Measurements from ENCODE around the gene PTGER1. TPM values are rescaled to one million over a fixed set of nuclear protein-coding genes. Genes with fewer than 3 reads are reported as not detected.
A peak's percentile ranks its signal among the peaks of the same experiment; 100 is the strongest.

The PTGER1 gene
- total RNA-seq, 1 experiment from 2014 or later = 0.63 TPM

- no CpG with 5 or more reads among the region's 28 CpGs for WGBS (ENCODE audit: extremely low coverage, insufficient read length, low lambda C conversion rate)
- peaks cover 14 to 29% (median 22%) of the 10 kb centered on the region in 3 experiments for H3K36me3 Mint-ChIP-seq (ENCODE audit: insufficient read depth in 1 of 3, low read depth in 3 of 3)
Observed at GRCh38 chr19:14495672-14496028, 20.5 kb upstream of the PTGER1 start.

More at GRCh38 chr19:14495672-14496028, 20.5 kb upstream of the PTGER1 start:
- no peak overlapping the region for H3K18ac ChIP-seq (ENCODE audit: insufficient read length, low read depth, low read length)
- no peak overlapping the region for H4K5ac ChIP-seq (ENCODE audit: insufficient read length, low read depth, low read length)
- TF ChIP-seq, protein P1, sequence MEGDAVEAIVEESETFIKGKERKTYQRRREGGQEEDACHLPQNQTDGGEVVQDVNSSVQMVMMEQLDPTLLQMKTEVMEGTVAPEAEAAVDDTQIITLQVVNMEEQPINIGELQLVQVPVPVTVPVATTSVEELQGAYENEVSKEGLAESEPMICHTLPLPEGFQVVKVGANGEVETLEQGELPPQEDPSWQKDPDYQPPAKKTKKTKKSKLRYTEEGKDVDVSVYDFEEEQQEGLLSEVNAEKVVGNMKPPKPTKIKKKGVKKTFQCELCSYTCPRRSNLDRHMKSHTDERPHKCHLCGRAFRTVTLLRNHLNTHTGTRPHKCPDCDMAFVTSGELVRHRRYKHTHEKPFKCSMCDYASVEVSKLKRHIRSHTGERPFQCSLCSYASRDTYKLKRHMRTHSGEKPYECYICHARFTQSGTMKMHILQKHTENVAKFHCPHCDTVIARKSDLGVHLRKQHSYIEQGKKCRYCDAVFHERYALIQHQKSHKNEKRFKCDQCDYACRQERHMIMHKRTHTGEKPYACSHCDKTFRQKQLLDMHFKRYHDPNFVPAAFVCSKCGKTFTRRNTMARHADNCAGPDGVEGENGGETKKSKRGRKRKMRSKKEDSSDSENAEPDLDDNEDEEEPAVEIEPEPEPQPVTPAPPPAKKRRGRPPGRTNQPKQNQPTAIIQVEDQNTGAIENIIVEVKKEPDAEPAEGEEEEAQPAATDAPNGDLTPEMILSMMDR (conservative IDR thresholded peaks at IDR 0.05) = no peak
- peak overlapping the region; percentile 64 for H3K9ac ChIP-seq (ENCODE audit: extremely low read depth, insufficient read length, low read length)
- H2AFZ ChIP-seq (ENCODE audit: low read length) = no peak overlapping the region
- no peak for DNase-seq
- peaks cover 4% of the 10 kb centered on the region for H3K23me2 ChIP-seq (ENCODE audit: insufficient read length, low read depth, low read length, poor library complexity, severe bottlenecking)
- no peak overlapping the region for H4K91ac ChIP-seq (ENCODE audit: insufficient read length, low read depth, low read length)
- no peak overlapping the region for H2BK20ac ChIP-seq (ENCODE audit: low read depth, low read length, poor library complexity, severe bottlenecking)
- no peak overlapping the region for H3K23ac ChIP-seq (ENCODE audit: insufficient read length, low read depth, low read length)
- H4K20me1 ChIP-seq (ENCODE audit: control insufficient read depth, insufficient read depth, insufficient read length) = no peaks in the 10 kb centered on the region
- H3K4ac ChIP-seq (ENCODE audit: low read depth, low read length) = no peak overlapping the region
- no peak overlapping the region for H2BK12ac ChIP-seq (ENCODE audit: insufficient read length, low read depth, low read length)
- H4K8ac ChIP-seq (replicated peaks; ENCODE audit: insufficient read length, low read depth, low read length) = no peak overlapping the region
- no peak overlapping the region for H3K56ac ChIP-seq (ENCODE audit: insufficient read length, low read depth, low read length)
- H3K79me2 ChIP-seq (ENCODE audit: insufficient read depth, low read length) = peaks cover 2% of the 10 kb centered on the region; the same call in 1 of the 2 replicates
- Mint-ChIP-seq H3K4me3 (peak overlapping the region; percentile 87 to 94), H3K9me3 (no peaks in the 10 kb centered on the region), H3K4me1 (peaks cover 22% of the 10 kb centered on the region in 2 experiments), H3K27ac (peak overlapping the region; percentile 65 to 80 (median 70); a peak in 4 of 7 replicates), H3K27me3 (ENCODE audit: low read depth) (no peaks in the 10 kb centered on the region; the same call in none of the 2 replicates)
- peak overlapping the region; percentile 86 for H3K4me2 ChIP-seq (ENCODE audit: insufficient read depth, insufficient read length, low read length)
- H3K27me3 ChIP-seq (ENCODE audit: insufficient read depth, low read length) = no peaks in the 10 kb centered on the region
- H2BK120ac ChIP-seq (ENCODE audit: low read depth, low read length, poor library complexity, severe bottlenecking) = no peak overlapping the region
- peaks cover 4% of the 10 kb centered on the region; the same call in 1 of the 2 replicates for H3K4me1 ChIP-seq (ENCODE audit: insufficient read depth, low read length)
- peaks cover 3% of the 10 kb centered on the region for H3K79me1 ChIP-seq (ENCODE audit: insufficient read depth, low read depth, low read length, poor library complexity, severe bottlenecking)
- H2BK15ac ChIP-seq (ENCODE audit: low read depth, low read length) = no peak overlapping the region
- no peak overlapping the region for H3K27ac ChIP-seq (ENCODE audit: insufficient read length, low read depth, low read length)
- no peak overlapping the region for H2BK5ac ChIP-seq (ENCODE audit: insufficient read length, low read length)
- no peak overlapping the region for H3T11ph ChIP-seq (ENCODE audit: low read length)
- H3K14ac ChIP-seq (ENCODE audit: insufficient read depth, low read length) = peak overlapping the region; percentile 72
- H3K9me3 ChIP-seq (ENCODE audit: control insufficient read depth, low read depth, low read length) = no peaks in the 10 kb centered on the region
- H2AK5ac ChIP-seq (ENCODE audit: insufficient read length, low read length) = no peak overlapping the region
